B cell (primary cell): Measurements from ENCODE around the gene CUBN.

ENCODE experiments used
- EZH2 ChIP-seq: IDR thresholded peaks from 2 replicates; pipeline ENCODE4 v1.6.1; 2012; ENCODE audit warnings: borderline replicate concordance, low read depth, mild to moderate bottlenecking, moderate library complexity, low read length; ENCODE audit not compliant: insufficient read depth, poor library complexity, severe bottlenecking
- TF ChIP-seq, protein P1 (sequence below): fragments of 200-600 bp; IDR thresholded peaks from one replicate; pipeline ENCODE4 v1.8.0; 2022; ENCODE audit warnings: antibody characterized with exemption, mild to moderate bottlenecking

DNA sequence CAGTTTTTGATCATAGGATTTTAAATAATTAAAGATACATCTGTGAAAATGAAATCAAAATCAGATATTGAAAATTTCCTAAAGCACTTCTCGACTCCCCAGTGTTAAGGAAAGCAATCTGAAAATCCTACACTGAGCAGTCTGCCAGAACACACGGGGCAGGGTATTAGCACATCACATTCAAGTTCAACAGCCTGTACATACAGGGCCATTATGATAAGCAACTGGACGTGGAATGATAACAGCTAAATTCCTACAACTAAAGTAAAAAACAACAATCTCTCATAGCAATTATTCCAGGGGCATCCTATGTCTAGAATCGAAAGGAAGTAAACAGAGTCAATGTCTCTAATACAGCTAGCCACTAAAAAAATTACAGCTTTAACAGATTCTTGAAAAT lies 40.2 kb upstream of the CUBN start:
- TF ChIP-seq, protein P1, sequence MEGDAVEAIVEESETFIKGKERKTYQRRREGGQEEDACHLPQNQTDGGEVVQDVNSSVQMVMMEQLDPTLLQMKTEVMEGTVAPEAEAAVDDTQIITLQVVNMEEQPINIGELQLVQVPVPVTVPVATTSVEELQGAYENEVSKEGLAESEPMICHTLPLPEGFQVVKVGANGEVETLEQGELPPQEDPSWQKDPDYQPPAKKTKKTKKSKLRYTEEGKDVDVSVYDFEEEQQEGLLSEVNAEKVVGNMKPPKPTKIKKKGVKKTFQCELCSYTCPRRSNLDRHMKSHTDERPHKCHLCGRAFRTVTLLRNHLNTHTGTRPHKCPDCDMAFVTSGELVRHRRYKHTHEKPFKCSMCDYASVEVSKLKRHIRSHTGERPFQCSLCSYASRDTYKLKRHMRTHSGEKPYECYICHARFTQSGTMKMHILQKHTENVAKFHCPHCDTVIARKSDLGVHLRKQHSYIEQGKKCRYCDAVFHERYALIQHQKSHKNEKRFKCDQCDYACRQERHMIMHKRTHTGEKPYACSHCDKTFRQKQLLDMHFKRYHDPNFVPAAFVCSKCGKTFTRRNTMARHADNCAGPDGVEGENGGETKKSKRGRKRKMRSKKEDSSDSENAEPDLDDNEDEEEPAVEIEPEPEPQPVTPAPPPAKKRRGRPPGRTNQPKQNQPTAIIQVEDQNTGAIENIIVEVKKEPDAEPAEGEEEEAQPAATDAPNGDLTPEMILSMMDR = no peak
- TF ChIP-seq EZH2 = no peak
